Colonic mucosa (tissue), 4 donors: ENCODE measurements around the gene SNX33. TPM values are rescaled to one million over a fixed set of nuclear protein-coding genes. Genes with fewer than 3 reads are reported as not detected.
"Not testable (repeated sequence)": the region's sequence is repeated elsewhere in the genome, so short reads cannot be mapped to it uniquely, and the experiment has no call there.

Experiments used
- DNase-seq: peaks from one replicate; pipeline ENCODE4 v3.0.0-alpha.2; 2020
- H3K27ac ChIP-seq: fragments of 200-600 bp; one replicate; pipeline ENCODE4 v1.8.0; 2021
- H3K27me3 ChIP-seq: fragments of 200-600 bp; one replicate; pipeline ENCODE4 v1.8.0; 2021
- H3K36me3 ChIP-seq: fragments of 200-600 bp; one replicate; pipeline ENCODE4 v1.8.0; 2021
- H3K4me1 ChIP-seq: fragments of 200-600 bp; one replicate; pipeline ENCODE4 v1.8.0; 2021; ENCODE audit warnings: mild to moderate bottlenecking
- H3K4me3 ChIP-seq: fragments of 200-600 bp; one replicate; pipeline ENCODE4 v1.8.0; 2021
- H3K9ac ChIP-seq, 2 donors: one replicate each; pipeline ENCODE4 v1.7.0; 2013; ENCODE audit warnings: control low read depth in 2 of 2, low read depth in 2 of 2, low read length in 2 of 2
- H3K9me3 ChIP-seq: fragments of 200-600 bp; one replicate; pipeline ENCODE4 v1.8.0; 2021
- intact Hi-C: fragments of 100-400 bp; cut with DNase I; formaldehyde crosslinking; loops from one replicate; pipeline ENCODE4 v1.14.1; 2022
- total RNA-seq, 2 donors: library from RNA; stranded (reverse); fragmentation: NEBNext Ultra II Directional in 1 of 2; extraction: Animal tissue kit (Norgen Biotek cat#: 25700) in 1 of 2; gene quantifications; one replicate each; pipeline ENCODE4 v1.2.1, GENCODE V29; 2021
- TF ChIP-seq, protein P1 (sequence below): fragments of 200-600 bp; IDR thresholded peaks from one replicate; pipeline ENCODE4 v1.8.0; 2022; ENCODE audit warnings: antibody characterized with exemption, mild to moderate bottlenecking
- donor health status: healthy.
- donor health status: DM: no; HTN: no; CAD: no.
- donor health status: DM: no; HTN: no; CAD: no.

SNX33 gene
- total RNA-seq, 2 donors from 2014 or later, result 26.2 to 28.1 TPM

DNA sequence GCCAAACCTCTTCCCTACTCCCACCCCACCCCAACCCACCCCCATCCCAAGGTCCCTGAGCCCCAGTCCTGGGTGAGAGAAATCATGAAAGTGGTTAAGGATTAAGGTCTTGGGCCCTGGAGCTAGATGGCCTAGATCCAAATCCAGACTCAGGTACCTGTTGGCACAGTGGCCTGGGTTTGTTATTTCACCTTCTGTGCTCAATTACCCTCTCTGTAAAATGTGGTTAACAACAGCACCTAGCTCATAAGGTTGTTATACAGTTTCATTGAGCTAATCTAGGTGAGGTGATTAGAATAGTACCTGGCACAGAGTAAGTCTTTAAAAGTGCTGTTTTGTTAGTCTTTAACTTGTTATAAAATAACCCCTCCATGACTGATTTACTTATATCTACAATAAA is 15.8 kb upstream of the SNX33 start:
- Histone ChIP-seq H3K4me1 (no peaks in the 10 kb centered on the region), H3K27ac (no peak overlapping the region), H3K27me3 (no peaks in the 10 kb centered on the region), H3K9me3 (no peaks in the 10 kb centered on the region), H3K4me3 (no peak overlapping the region), H3K9ac (no peak overlapping the region), H3K36me3 (no peaks in the 10 kb centered on the region)
- TF ChIP-seq, protein P1, sequence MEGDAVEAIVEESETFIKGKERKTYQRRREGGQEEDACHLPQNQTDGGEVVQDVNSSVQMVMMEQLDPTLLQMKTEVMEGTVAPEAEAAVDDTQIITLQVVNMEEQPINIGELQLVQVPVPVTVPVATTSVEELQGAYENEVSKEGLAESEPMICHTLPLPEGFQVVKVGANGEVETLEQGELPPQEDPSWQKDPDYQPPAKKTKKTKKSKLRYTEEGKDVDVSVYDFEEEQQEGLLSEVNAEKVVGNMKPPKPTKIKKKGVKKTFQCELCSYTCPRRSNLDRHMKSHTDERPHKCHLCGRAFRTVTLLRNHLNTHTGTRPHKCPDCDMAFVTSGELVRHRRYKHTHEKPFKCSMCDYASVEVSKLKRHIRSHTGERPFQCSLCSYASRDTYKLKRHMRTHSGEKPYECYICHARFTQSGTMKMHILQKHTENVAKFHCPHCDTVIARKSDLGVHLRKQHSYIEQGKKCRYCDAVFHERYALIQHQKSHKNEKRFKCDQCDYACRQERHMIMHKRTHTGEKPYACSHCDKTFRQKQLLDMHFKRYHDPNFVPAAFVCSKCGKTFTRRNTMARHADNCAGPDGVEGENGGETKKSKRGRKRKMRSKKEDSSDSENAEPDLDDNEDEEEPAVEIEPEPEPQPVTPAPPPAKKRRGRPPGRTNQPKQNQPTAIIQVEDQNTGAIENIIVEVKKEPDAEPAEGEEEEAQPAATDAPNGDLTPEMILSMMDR, result no peak
- DNase-seq, result no peak
- intact Hi-C loops, result no loop called here

DNA sequence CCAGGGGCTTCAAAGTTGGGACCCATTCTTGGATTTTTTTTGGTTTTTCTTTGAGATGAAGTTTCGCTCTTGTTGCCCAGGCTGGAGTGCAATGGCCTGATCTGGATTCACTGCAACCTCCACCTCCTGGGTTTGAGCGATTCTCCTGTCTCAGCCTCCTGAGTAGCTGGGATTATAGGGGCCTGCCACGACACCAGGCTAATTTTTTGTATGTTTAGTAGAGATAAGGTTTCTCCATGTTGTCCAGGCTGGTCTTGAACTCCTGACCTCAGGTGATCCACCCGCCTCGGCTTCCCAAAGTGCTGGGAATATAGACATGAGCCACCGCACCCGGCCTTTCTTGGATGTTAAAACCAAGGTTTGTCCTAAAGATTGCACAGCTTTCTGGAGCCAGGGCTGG is 13.8 kb upstream of the SNX33 start:
- H3K4me3 ChIP-seq, H3K27ac ChIP-seq, H3K36me3 ChIP-seq, H3K4me1 ChIP-seq, intact Hi-C loops, DNase-seq, H3K9me3 ChIP-seq, H3K27me3 ChIP-seq, H3K9ac ChIP-seq: not testable (repeated sequence)

DNA sequence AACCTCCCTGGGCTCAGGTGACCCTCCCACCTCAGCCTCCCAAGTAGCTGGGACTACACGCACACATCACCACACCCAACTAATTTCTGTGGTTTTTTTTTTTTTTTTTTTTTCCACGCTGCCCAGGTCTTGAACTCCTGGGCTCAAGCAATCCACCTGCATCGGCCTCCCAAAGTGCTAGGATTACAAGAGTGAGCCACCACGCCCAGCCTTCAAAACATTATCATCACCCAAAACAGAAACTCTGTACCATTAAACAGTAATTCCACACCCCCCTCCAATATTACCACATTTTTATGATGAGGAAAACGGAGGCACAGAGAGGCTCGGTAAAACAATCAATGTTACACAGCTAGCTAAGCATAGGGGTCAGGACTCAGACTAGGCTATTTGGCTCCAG is 11.7 kb upstream of the SNX33 start:
- Histone ChIP-seq H3K27ac (no peak overlapping the region), H3K4me1 (peaks cover 10% of the 10 kb centered on the region)
- DNase-seq, result no peak

DNA sequence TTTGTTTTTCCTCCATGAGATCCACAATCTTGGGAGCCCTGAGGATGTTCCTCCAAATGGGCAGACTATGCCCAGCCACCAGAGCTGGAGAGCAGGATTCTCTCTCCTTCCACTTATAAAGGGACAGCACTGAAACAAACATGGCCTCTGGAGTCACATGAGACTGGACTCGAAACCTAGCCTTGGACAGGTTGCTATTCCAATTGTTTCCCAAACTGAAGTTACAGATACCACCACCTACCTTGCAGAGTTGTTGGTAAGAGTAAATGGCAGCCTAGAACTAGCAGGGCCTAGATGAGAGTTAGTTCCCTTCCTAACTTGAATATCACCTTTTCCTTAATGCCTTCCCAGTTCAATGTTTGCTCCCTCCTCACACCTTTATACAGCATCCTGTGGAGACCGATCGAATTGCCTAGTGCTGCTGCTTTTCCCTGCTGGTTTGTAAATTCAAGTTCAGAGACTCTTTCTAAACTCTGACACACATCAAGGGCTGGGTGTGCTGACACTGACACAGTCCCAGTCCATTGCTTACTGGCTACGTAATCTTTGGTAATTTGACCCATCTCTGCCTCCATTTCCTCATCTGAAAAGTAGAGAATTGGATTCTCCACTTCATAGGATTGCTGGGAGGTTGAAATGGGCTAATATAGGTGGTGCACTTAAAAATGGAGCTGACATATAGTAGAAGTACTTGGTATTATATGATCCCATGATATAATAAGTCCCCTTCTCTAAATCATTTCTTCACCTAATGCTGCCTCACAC is 10.3 kb upstream of the SNX33 start:
- TF ChIP-seq, protein P1, result no peak
- Histone ChIP-seq H3K9me3 (no peaks in the 10 kb centered on the region), H3K36me3 (no peaks in the 10 kb centered on the region), H3K9ac (peak overlapping the region in 1 of 2 donors; percentile 24), H3K4me1 (peaks cover 10% of the 10 kb centered on the region), H3K27ac (peak overlapping the region; percentile 90), H3K4me3 (no peak overlapping the region), H3K27me3 (no peaks in the 10 kb centered on the region)
- no peak for DNase-seq
- intact Hi-C loops, result loop anchor here (5.0 kb wide), 1 partner anchor 40 kb away; no protein-coding TSS in a partner anchor

More for the DNA sequence above, 11.7 kb upstream of the SNX33 start:
- H3K9ac ChIP-seq, result no peak overlapping the region
- intact Hi-C loops, result loop anchor here (5.0 kb wide), 1 partner anchor 41 kb away; no protein-coding TSS in a partner anchor
- H3K4me3 ChIP-seq, result no peak overlapping the region
- no peaks in the 10 kb centered on the region for H3K27me3 ChIP-seq
- H3K36me3 ChIP-seq, result no peaks in the 10 kb centered on the region
- H3K9me3 ChIP-seq, result no peaks in the 10 kb centered on the region
- TF ChIP-seq, protein P1, result no peak

DNA sequence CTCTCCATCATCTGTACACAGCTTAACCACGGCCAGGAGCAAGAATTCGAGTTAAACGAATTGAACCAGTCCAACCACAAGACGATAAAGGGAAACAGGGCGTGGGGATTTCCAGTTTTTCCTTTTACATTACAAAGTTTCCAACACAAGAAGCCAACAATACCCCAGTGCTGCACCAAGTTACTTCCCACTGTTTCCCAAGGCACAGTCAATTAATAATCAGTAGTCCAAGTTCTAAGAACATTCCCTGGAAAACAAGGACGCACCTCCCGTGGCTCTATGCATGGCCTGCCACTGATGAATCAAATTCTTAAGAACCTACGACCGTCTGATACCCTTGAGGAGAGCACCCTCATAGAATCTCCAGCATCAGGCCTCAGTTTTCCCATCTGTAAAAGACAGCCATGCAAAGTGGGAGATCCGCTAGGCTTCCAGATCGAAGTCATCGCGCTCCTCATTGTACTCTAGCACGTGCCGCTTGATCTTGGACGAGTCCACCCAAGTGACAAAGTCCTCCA is 8.5 kb upstream of the SNX33 start:
- peak overlapping the region; percentile 61 for H3K4me3 ChIP-seq
- peak overlapping the region; percentile 90 to 97 for H3K9ac ChIP-seq
- no peaks in the 10 kb centered on the region for H3K27me3 ChIP-seq
- intact Hi-C loops, result loop anchor here (5.0 kb wide), 1 partner anchor 38 kb away; no protein-coding TSS in a partner anchor
- H3K4me1 ChIP-seq, result peaks cover 10% of the 10 kb centered on the region
- H3K9me3 ChIP-seq, result no peaks in the 10 kb centered on the region
- TF ChIP-seq, protein P1, result no peak
- H3K36me3 ChIP-seq, result no peaks in the 10 kb centered on the region
- H3K27ac ChIP-seq, result peak overlapping the region; percentile 90
- DNase-seq, result no peak
